ENCODE data around the gene C11orf21. TPM values are rescaled to one million over a fixed set of nuclear protein-coding genes. Genes with fewer than 3 reads are reported as not detected.

The C11orf21 gene
- total RNA-seq (2011; cell fraction: chromatin; rRNA removed; ENCODE audit: low replicate concordance), result 1.6 and 4.7 TPM in 2 replicates
- total RNA-seq (2011; cell fraction: nucleolus; rRNA removed), result 2.4 and 3.5 TPM in 2 replicates
- 1.5 and 3.1 TPM in 2 replicates for total RNA-seq (2011; cell fraction: nucleoplasm; rRNA removed)
- total RNA-seq (2014; rRNA removed), result 1.3 and 2.0 TPM in 2 replicates
- total RNA-seq (2014; rRNA removed; fragmentation: Illumina TruSeq; extraction: Trizol), result 0.64 and 0.65 TPM in 2 replicates
- total RNA-seq (2015; rRNA removed; fragmentation: Illumina TruSeq; extraction: Trizol), result 2.3 and 2.5 TPM in 2 replicates
- total RNA-seq (2021), result 2.1 and 2.6 TPM in 2 replicates
- polyA plus RNA-seq (2011; rRNA removed), result 1.2 and 2.1 TPM in 2 replicates
- 0.91 and 2.0 TPM in 2 replicates for polyA plus RNA-seq (2011; cell fraction: cytosol; rRNA removed)
- polyA plus RNA-seq (2011; cell fraction: nucleus; rRNA removed), result 5.5 and 14.3 TPM in 2 replicates
- 4.3 and 4.5 TPM in 2 replicates for polyA plus RNA-seq (2012)
- 1.0 and 1.3 TPM in 2 replicates for polyA plus RNA-seq (2014; fragmentation: Illumina TruSeq; extraction: Trizol)
- under 1 TPM; 0.10 to 0.15 TPM for polyA plus RNA-seq (2014; fragmentation: Nextera tagmentation; extraction: Ambion mirVana)
- polyA plus RNA-seq (2014; rRNA removed), result 2.0 and 2.1 TPM in 2 replicates
- polyA minus RNA-seq (2011; rRNA and poly(A)+ RNA removed), result 0.99 and 1.0 TPM in 2 replicates
- 1.4 TPM in 1 of 2 replicates, not detected in the other for polyA minus RNA-seq (2011; cell fraction: cytosol; rRNA and poly(A)+ RNA removed)
- 2.4 and 3.4 TPM in 2 replicates for polyA minus RNA-seq (2011; cell fraction: nucleus; rRNA and poly(A)+ RNA removed)
- Bru-seq, nascent RNA, result percentile 34 among the genes with signal in this experiment
- BruChase-seq, experiment 1, labeled RNA remaining after a 2-hour chase, result percentile 28 among the genes with signal in this experiment
- percentile 35 among the genes with signal in this experiment for BruChase-seq, experiment 2, labeled RNA remaining after a 6-hour chase
- long read RNA-seq, experiment 1, partial matches to known transcripts, result 0 of 2 reads
- long read RNA-seq, experiment 1, other reads (novel, unspliced or antisense), result 2 of 2 reads
- long read RNA-seq, experiment 2, partial matches to known transcripts, result 0 of 2 reads
- long read RNA-seq, experiment 2, other reads (novel, unspliced or antisense), result 1 of 2 reads
- long read RNA-seq, experiment 3, result 0 reads

- FAIRE-seq (peak; percentile 86), ATAC-seq (peak; percentile 32), DNase-seq (ENCODE audit: extremely low read depth in 1 of 4, low spot score in 3 of 4) (peak; percentile 74 to 85 (median 82))
- Histone ChIP-seq H4K20me1 (replicated peaks; ENCODE audit: control insufficient read depth, insufficient read depth, low read length) (no peaks in the 10 kb centered on the region), H3K9me3 (replicated peaks; ENCODE audit: control insufficient read depth, insufficient read depth, low read depth, low read length) (no peaks in the 10 kb centered on the region), H3K4me3 (peak within 1 kb of the TSS; percentile 3; the same call in 1 of the 2 replicates), H3K9me1 (ENCODE audit: control insufficient read depth, insufficient read depth, low read length) (no peaks in the 10 kb centered on the region), H3K4me2 (ENCODE audit: insufficient read depth, low read length) (peak within 1 kb of the TSS; percentile 67), H3K36me3 (ENCODE audit: control insufficient read depth, insufficient read depth, low read length) (no peaks in the 10 kb centered on the region), H3K27me3 (ENCODE audit: control insufficient read depth in 2 of 2, insufficient read depth in 2 of 2, low read length in 2 of 2) (no peaks in the 10 kb centered on the region; a peak in 1 of 5 replicates), H2AFZ (ENCODE audit: low read depth, low read length) (peak within 1 kb of the TSS; percentile 73), H3K79me2 (ENCODE audit: control insufficient read depth, insufficient read depth, low read length) (peaks cover 21% of the 10 kb centered on the region; the same call in 2 of the 3 replicates), H3K4me1 (replicated peaks in 1 of 2; ENCODE audit: control insufficient read depth in 2 of 2, insufficient read depth in 2 of 2, low read length in 2 of 2) (peaks cover 60 to 90% of the 10 kb centered on the region in 2 experiments), H3K27ac (ENCODE audit: extremely low read depth, low read depth, low read length) (peak within 1 kb of the TSS; percentile 56), H3K9ac (ENCODE audit: insufficient read depth in 1 of 2, low read depth in 2 of 2, low read length in 2 of 2) (peak within 1 kb of the TSS; percentile 50 to 89)
- ChIA-PET POLR2A (no interaction called here), CTCF (ENCODE audit: low intra/inter-chr PET ratio) (interaction anchor here (0.9 kb wide), 1 partner anchor 230 kb away, joined by 9 read pairs; no protein-coding TSS in a partner anchor)
- intact Hi-C loops (cut with micrococcal nuclease) (loop anchor here (10.0 kb wide), 2 partner anchors 233 to 593 kb away; no protein-coding TSS in a partner anchor), in situ Hi-C loops (cut with MboI) (no loop called here)
- WGBS (ENCODE audit: insufficient coverage, low coverage, missing lambda C conversion rate), result 16% methylated on average over 8 of the region's 16 CpGs
- BruUV-seq (replicated peaks), result no TSS peak
- no peak for TF ChIP-seq SAP30 (IDR thresholded peaks at IDR 0.05; ENCODE audit: borderline replicate concordance, insufficient read depth, low read depth, low read length, poor library complexity, severe bottlenecking)
- no peak for TF ChIP-seq ZNF507 (tag; conservative IDR thresholded peaks at IDR 0.05)
- TF ChIP-seq NEUROD1 (IDR thresholded peaks at IDR 0.05; ENCODE audit: borderline replicate concordance, low read depth, low read length, partially characterized antibody), result peak; percentile 29
- TF ChIP-seq RBFOX2 (IDR thresholded peaks at IDR 0.05; ENCODE audit: low read depth, low read length), result peak; percentile 30
- no peak for TF ChIP-seq LEF1 (IDR thresholded peaks at IDR 0.05)
- no peak for TF ChIP-seq MLX (CRISPR knock-in tag; conservative IDR thresholded peaks at IDR 0.05)
- no peak for TF ChIP-seq THAP12 (CRISPR knock-in tag; IDR thresholded peaks at IDR 0.05)
- no peak for TF ChIP-seq SAFB (IDR thresholded peaks at IDR 0.05; ENCODE audit: borderline replicate concordance, low read depth, low read length)
- no peak for TF ChIP-seq RBM22 (IDR thresholded peaks at IDR 0.05; ENCODE audit: low read depth, low read length, poor library complexity, severe bottlenecking)
- no peak for TF ChIP-seq HOXB6 (CRISPR knock-in tag; IDR thresholded peaks at IDR 0.05; ENCODE audit: borderline replicate concordance)
- no peak for TF ChIP-seq ZNF583 (CRISPR knock-in tag; IDR thresholded peaks at IDR 0.05)
- TF ChIP-seq HMBOX1 (IDR thresholded peaks at IDR 0.05), result no peak
Observed at GRCh38 chr11:2301631-2302305, at the start of gene C11orf21, which contains the start of gene TSPAN32. TSS of gene C11orf21 (minus strand) at chr11:2301918. CDS start at chr11:2301808, 110 bp downstream. TSS of gene TSPAN32 (plus strand) at chr11:2302013. CDS start at chr11:2302150, 137 bp downstream.

Data from K562 (cell line).